WTC11 (cell line): ENCODE results near the gene SKAP1.

Source experiments
- CTCF ChIP-seq: fragments of 200-600 bp; IDR thresholded peaks from 2 replicates; pipeline ENCODE4 v1.8.0; 2022; ENCODE audit warnings: antibody characterized with exemption
- ZBTB21 ChIP-seq: sonication (generic); formaldehyde crosslinking; IDR thresholded peaks from 2 replicates; pipeline ENCODE4 v1.8.1; 2023; ENCODE audit warnings: mild to moderate bottlenecking, missing genetic modification reagents, borderline replicate concordance

DNA sequence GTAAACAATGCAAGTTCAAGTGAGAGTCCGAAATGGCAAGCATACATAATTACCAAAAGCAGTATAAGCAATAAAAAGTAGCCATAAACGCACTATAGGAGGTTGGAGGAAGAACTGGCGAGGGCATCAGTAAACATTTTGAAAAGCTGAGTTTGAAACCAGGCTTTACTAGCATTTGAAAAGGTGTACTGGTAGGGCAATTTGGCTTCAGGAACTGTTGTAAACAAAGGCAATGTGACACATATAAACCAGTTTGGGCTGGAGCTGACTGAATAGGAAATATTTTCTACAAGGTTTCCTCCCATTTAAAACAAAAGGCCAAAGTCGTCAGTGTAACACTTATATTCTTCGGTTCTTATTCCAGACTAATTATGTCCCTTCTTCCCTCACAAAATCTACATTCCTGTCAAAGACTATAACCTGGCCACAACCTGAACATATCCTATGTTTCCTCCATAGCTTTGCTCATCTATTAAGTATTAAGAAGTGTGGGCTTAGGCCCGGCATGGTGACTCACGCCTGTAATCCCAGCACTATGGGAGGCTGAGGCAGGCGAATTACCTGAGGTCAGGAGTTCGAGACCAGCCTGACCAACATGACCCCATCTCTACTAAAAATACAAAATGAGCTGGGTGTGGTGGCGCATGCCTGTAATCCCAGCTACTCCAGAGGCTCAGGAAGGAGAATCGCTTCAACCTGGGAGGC is 336.5 kb downstream of the SKAP1 start:
- TF ChIP-seq ZBTB21 (CRISPR knock-in tag) (no peak), CTCF (no peak)
